HCT116 (cell line): Measurements from ENCODE around the gene CADPS2. TPM values are rescaled to one million over a fixed set of nuclear protein-coding genes. Genes with fewer than 3 reads are reported as not detected.

ENCODE experiments used
- ATAC-seq: fragments of 200-7000 bp; cut with Tn5 transposase; 2 replicates; pipeline ENCODE4 v1.9.1; 2020; ENCODE audit warnings: mild to moderate bottlenecking, moderate library complexity
- BruUV-seq: library from RNA; stranded (reverse); fragments of 400-500 nt; replicated peaks from 2 replicates; lab custom pipeline; 2021; lab: Mats Ljungman, UMichigan
- CTCF ChIA-PET: fragments of 300-600 bp; sonication (Branson Sonifier 250); formaldehyde crosslinking; loops from one replicate; lab custom pipeline; 2021; ENCODE audit warnings: antibody characterized with exemption; lab: Charles Lee
- POLR2A ChIA-PET: fragments of 300-600, 350-600 bp; sonication (Branson Sonifier 250); formaldehyde crosslinking; loops from one replicate; lab custom pipeline; 2021; ENCODE audit warnings: antibody characterized with exemption; lab: Charles Lee
- RAD21 ChIA-PET, 2 experiments: fragments of 300-600 bp; sonication (Branson Sonifier 250); formaldehyde crosslinking; loops; one replicate each; lab custom pipeline; 2023; ENCODE audit warnings: low total read pairs in 2 of 2; ENCODE audit not compliant: uncharacterized antibody in 2 of 2, unreplicated experiment in 2 of 2, low non-redundant PET in 1 of 2; lab: Charles Lee
- DNase-seq: peaks from one replicate; pipeline ENCODE4 v3.0.0-alpha.2; 2010; ENCODE audit warnings: low read depth, low spot score
- H2AFZ ChIP-seq: fragments of 200-600 bp; shearing (Covaris generic), sonication (generic); 2 replicates; pipeline ENCODE4 v1.6.1; 2017; ENCODE audit warnings: low read depth, mixed run types, mixed read lengths, antibody characterized with exemption, low read length; ENCODE audit not compliant: poor library complexity, severe bottlenecking
- H3K27ac ChIP-seq: 2 replicates; pipeline ENCODE4 v1.5.1; 2012; ENCODE audit warnings: low read depth, low read length
- H3K27me3 ChIP-seq: fragments of 200-600 bp; sonication (generic); 2 replicates; pipeline ENCODE4 v1.6.1; 2016; ENCODE audit warnings: mixed run types, low read length, mixed read lengths; ENCODE audit not compliant: insufficient read depth
- H3K36me3 ChIP-seq, 2 experiments: fragments of 200-500 bp in 1 of 2; fragments of 200-600 bp in 1 of 2; sonication (Bioruptor generic) in 1 of 2; sonication (generic) in 1 of 2; 2 replicates each; pipeline versions ENCODE4 v1.5.1 to v1.6.1; 2014 to 2016; ENCODE audit warnings: low read length in 2 of 2, inconsistent platforms in 1 of 2, mixed read lengths in 1 of 2, mixed run types in 1 of 2; ENCODE audit not compliant: insufficient read depth in 2 of 2, control insufficient read depth in 1 of 2
- H3K4me1 ChIP-seq, 2 experiments: fragments of 200-600 bp in 1 of 2; sonication (generic) in 1 of 2; 2 replicates each; pipeline versions ENCODE4 v1.5.1 to v1.6.1; 2012 to 2017; ENCODE audit warnings: low read length in 2 of 2, inconsistent platforms in 1 of 2, mild to moderate bottlenecking in 1 of 2, mixed read lengths in 1 of 2, mixed run types in 1 of 2, moderate library complexity in 1 of 2; ENCODE audit not compliant: insufficient read depth in 2 of 2, control insufficient read depth in 1 of 2
- H3K4me2 ChIP-seq: fragments of 200-600 bp; sonication (generic); 2 replicates; pipeline ENCODE4 v1.6.1; 2017; ENCODE audit warnings: mixed run types, low read length, mixed read lengths
- H3K4me3 ChIP-seq, 2 experiments: fragments of 200-600 bp in 1 of 2; sonication (generic) in 1 of 2; replicated peaks in 1 of 2; 2 replicates each; pipeline ENCODE4 v1.5.1; 2011 to 2016; ENCODE audit warnings: low read length in 2 of 2, control low read depth in 1 of 2, low read depth in 1 of 2, mild to moderate bottlenecking in 1 of 2, mixed read lengths in 1 of 2, mixed run types in 1 of 2
- H3K79me2 ChIP-seq: fragments of 200-600 bp; sonication (generic); 2 replicates; pipeline ENCODE4 v1.6.1; 2017; ENCODE audit warnings: mild to moderate bottlenecking, mixed run types, low read length, moderate library complexity, mixed read lengths; ENCODE audit not compliant: insufficient read depth
- H3K9ac ChIP-seq: fragments of 200-600 bp; sonication (generic); 2 replicates; pipeline ENCODE4 v1.6.1; 2016; ENCODE audit warnings: low read length, mixed read lengths
- H3K9me2 ChIP-seq: fragments of 200-600 bp; sonication (generic), shearing (Covaris generic); 2 replicates; pipeline ENCODE4 v1.6.1; 2017; ENCODE audit warnings: mixed run types, mild to moderate bottlenecking, moderate library complexity; ENCODE audit not compliant: insufficient read depth
- H3K9me3 ChIP-seq, 2 experiments: fragments of 200-500 bp in 1 of 2; fragments of 200-600 bp in 1 of 2; sonication (Bioruptor generic) in 1 of 2; sonication (generic) in 1 of 2; 2 replicates each; pipeline ENCODE4 v1.6.1; 2014 to 2017; ENCODE audit warnings: low read length in 2 of 2, mixed read lengths in 2 of 2, inconsistent platforms in 1 of 2, low read depth in 1 of 2, mild to moderate bottlenecking in 1 of 2, mixed run types in 1 of 2, moderate library complexity in 1 of 2; ENCODE audit not compliant: control insufficient read depth in 1 of 2, insufficient read depth in 1 of 2
- H4K20me1 ChIP-seq: fragments of 200-600 bp; sonication (generic), shearing (Covaris generic); 2 replicates; pipeline ENCODE4 v1.6.1; 2017; ENCODE audit warnings: mixed run types, mild to moderate bottlenecking, moderate library complexity; ENCODE audit not compliant: insufficient read depth
- CBX3 ChIP-seq: IDR thresholded peaks from 2 replicates; pipeline ENCODE4 v1.6.1; 2012; ENCODE audit warnings: low read depth
- CEBPB ChIP-seq: IDR thresholded peaks from 2 replicates; pipeline ENCODE4 v1.6.1; 2012; ENCODE audit warnings: low read depth
- EGR1 ChIP-seq: IDR thresholded peaks from 2 replicates; pipeline ENCODE4 v1.6.1; 2012; ENCODE audit warnings: low read depth
- ELF1 ChIP-seq: IDR thresholded peaks from 2 replicates; pipeline ENCODE4 v1.6.1; 2012; ENCODE audit warnings: low read depth, borderline replicate concordance
- EZH2 ChIP-seq: fragments of 200-600 bp; sonication (generic); IDR thresholded peaks from 2 replicates; pipeline ENCODE4 v1.6.1; 2017; ENCODE audit warnings: antibody characterized with exemption, mixed run types
- EZH2phosphoT487 ChIP-seq: fragments of 200-600 bp; IDR thresholded peaks from 2 replicates; pipeline ENCODE4 v1.6.1; 2018; ENCODE audit warnings: antibody characterized with exemption, borderline replicate concordance
- FOSL1 ChIP-seq: IDR thresholded peaks from 2 replicates; pipeline ENCODE4 v1.6.1; 2012; ENCODE audit warnings: low read depth
- POLR2A ChIP-seq: IDR thresholded peaks from 2 replicates; pipeline ENCODE4 v1.7.0; 2011; ENCODE audit warnings: borderline replicate concordance; ENCODE audit not compliant: insufficient read depth, insufficient read length; ENCODE audit errors: extremely low read depth
- POLR2AphosphoS5 ChIP-seq: IDR thresholded peaks from 2 replicates; pipeline ENCODE4 v1.6.1; 2011; ENCODE audit warnings: mild to moderate bottlenecking, low read depth, low read length, moderate library complexity
- SP1 ChIP-seq: IDR thresholded peaks from 2 replicates; pipeline ENCODE4 v1.6.1; 2012; ENCODE audit warnings: low read depth
- YY1 ChIP-seq: IDR thresholded peaks from 2 replicates; pipeline ENCODE4 v1.6.1; 2011; ENCODE audit warnings: low read length, low read depth, moderate library complexity, mild to moderate bottlenecking; ENCODE audit not compliant: insufficient replicate concordance; ENCODE audit errors: extremely low read depth
- ZFX ChIP-seq: fragments of 450-650 bp; IDR thresholded peaks from 2 replicates; pipeline ENCODE4 v1.6.1; 2017
- ZNF274 ChIP-seq: fragments of 200-500 bp; sonication (Bioruptor generic); IDR thresholded peaks from 2 replicates; pipeline ENCODE4 v1.6.1; 2014; ENCODE audit warnings: mild to moderate bottlenecking, low read depth, low read length, inconsistent platforms
- intact Hi-C: fragments of 100-400 bp; cut with micrococcal nuclease; formaldehyde crosslinking; loops from 2 replicates; pipeline ENCODE4 v1.10.0; 2022
- total RNA-seq: library from RNA; stranded (reverse); gene quantifications from one replicate; pipeline ENCODE4 v1.2.1, GENCODE V29; 2021; ENCODE audit not compliant: unreplicated experiment
- TF ChIP-seq, protein P1 (sequence below): IDR thresholded peaks from 2 replicates; pipeline ENCODE4 v1.6.1; 2011; ENCODE audit warnings: mild to moderate bottlenecking, low read length, moderate library complexity; ENCODE audit not compliant: insufficient replicate concordance; ENCODE audit errors: extremely low read depth

Gene CADPS2
- total RNA-seq, 1 experiment from 2014 or later: 7.5 TPM

DNA sequence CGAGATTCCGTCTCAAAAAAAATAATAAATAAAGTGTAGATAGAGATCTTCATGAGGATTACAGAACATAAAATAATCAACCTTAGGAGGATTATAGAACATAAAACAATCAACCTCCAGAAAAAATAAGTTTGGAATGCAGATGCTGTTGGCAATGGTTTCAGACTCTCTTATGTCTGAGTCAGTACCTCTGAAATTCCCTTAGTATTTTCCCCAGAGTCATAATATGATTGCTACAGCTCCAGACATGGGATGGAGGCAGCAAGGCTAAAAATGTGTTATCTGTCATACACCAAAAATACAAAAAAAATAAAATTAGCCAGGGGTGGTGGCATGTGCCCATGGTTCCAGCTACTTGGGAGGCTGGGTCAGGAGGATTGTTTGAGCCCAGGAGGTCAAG is 22.2 kb downstream of the CADPS2 start:
- POLR2A ChIA-PET: no interaction called here
- Histone ChIP-seq H3K27ac (no peak overlapping the region), H3K4me3 (no peak overlapping the region), H3K36me3 (no peaks in the 10 kb centered on the region), H3K9me3 (peaks cover 0 to 5% of the 10 kb centered on the region in 2 experiments; a peak in 1 of 4 replicates), H3K79me2 (no peaks in the 10 kb centered on the region), H3K9ac (no peak overlapping the region), H3K9me2 (no peaks in the 10 kb centered on the region), H3K4me1 (no peaks in the 10 kb centered on the region), H3K27me3 (no peaks in the 10 kb centered on the region), H3K4me2 (no peak overlapping the region), H2AFZ (no peak overlapping the region), H4K20me1 (no peaks in the 10 kb centered on the region)
- ATAC-seq (no peak), DNase-seq (no peak)
- RAD21 ChIA-PET: no interaction called here
- CTCF ChIA-PET: no interaction called here
- no TSS peak for BruUV-seq
- TF ChIP-seq FOSL1 (no peak), EZH2phosphoT487 (no peak), ZNF274 (no peak), ZFX (no peak), EZH2 (no peak), CBX3 (no peak), YY1 (no peak), SP1 (no peak), POLR2AphosphoS5 (no peak), POLR2A (no peak), CEBPB (no peak), EGR1 (no peak), ELF1 (no peak)
- TF ChIP-seq, protein P1, sequence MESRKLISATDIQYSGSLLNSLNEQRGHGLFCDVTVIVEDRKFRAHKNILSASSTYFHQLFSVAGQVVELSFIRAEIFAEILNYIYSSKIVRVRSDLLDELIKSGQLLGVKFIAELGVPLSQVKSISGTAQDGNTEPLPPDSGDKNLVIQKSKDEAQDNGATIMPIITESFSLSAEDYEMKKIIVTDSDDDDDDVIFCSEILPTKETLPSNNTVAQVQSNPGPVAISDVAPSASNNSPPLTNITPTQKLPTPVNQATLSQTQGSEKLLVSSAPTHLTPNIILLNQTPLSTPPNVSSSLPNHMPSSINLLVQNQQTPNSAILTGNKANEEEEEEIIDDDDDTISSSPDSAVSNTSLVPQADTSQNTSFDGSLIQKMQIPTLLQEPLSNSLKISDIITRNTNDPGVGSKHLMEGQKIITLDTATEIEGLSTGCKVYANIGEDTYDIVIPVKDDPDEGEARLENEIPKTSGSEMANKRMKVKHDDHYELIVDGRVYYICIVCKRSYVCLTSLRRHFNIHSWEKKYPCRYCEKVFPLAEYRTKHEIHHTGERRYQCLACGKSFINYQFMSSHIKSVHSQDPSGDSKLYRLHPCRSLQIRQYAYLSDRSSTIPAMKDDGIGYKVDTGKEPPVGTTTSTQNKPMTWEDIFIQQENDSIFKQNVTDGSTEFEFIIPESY: no peak
- intact Hi-C loops: no loop called here
